ENCODE data around the gene TBL1X. TPM values are rescaled to one million over a fixed set of nuclear protein-coding genes. Genes with fewer than 3 reads are reported as not detected.

TBL1X gene
- total RNA-seq, 2 experiments from 2014 or later = 33.1 to 33.9 TPM

DNA sequence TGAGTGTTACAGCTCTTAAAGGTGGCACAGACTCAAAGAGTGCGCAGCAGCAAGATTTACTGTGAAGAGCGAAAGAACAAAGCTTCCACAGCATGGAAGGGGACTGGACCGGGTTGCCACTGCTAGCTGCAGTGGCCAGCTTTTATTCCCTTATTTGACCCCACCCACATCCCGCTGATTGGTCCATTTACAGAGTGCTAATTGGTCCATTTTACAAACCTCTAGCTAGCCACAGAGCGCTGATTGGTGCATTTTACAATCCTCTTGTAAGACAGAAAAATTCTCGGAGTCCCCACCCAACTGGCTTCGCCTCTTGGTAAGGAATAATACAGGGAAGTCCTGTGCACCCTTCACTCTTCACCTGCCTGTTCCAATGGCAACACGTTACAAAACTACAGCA, 319.5 kb downstream of the TBL1X start:
- H3K36me3 Mint-ChIP-seq = no peaks in the 10 kb centered on the region
- no peak for DNase-seq
- no peaks in the 10 kb centered on the region for H3K9me3 Mint-ChIP-seq
- no peaks in the 10 kb centered on the region for H3K4me1 Mint-ChIP-seq
- no peak overlapping the region for H3K4me3 Mint-ChIP-seq
- no peak overlapping the region for H3K27ac Mint-ChIP-seq
- H3K27me3 Mint-ChIP-seq = peaks cover 37% of the 10 kb centered on the region

DNA sequence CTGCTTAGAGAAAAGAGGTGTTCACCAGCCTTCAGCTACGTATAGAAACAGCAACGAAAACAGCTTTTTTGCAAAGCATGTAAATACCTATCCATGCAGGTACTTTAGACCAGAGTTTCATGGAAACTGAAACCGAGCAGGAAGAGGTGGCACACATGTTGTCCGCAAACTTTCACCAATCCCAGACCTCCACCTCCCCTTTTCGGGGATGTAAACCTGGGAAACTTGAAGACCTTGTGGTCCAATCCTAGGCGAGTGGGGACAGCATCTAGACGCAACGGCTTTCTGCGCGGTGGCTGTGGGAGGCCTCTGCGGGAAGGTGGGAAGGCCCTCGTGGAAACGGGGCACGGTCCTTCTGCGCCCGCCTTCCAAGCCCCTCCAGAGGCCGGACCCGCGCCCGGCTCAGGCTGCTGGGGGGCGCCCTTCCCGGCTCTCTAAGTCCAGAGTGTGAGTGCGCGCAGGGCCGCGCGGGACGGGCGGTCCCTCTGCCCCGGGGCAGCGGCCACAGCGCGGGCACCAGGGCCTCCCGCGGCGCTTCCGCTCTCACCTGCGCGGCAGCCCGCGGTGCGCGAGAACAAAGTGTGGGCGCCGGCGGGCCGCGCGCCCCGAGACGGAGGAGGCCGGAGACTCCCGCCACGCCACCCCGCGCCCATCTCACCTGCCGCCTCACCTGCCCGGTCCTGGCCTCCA, 320.5 kb downstream of the TBL1X start:
- no peak overlapping the region for H3K4me3 Mint-ChIP-seq
- no peaks in the 10 kb centered on the region for H3K9me3 Mint-ChIP-seq
- no peaks in the 10 kb centered on the region for H3K4me1 Mint-ChIP-seq
- no peak for DNase-seq
- H3K36me3 Mint-ChIP-seq = no peaks in the 10 kb centered on the region
- H3K27me3 Mint-ChIP-seq = peaks cover 37% of the 10 kb centered on the region
- H3K27ac Mint-ChIP-seq = no peak overlapping the region

DNA sequence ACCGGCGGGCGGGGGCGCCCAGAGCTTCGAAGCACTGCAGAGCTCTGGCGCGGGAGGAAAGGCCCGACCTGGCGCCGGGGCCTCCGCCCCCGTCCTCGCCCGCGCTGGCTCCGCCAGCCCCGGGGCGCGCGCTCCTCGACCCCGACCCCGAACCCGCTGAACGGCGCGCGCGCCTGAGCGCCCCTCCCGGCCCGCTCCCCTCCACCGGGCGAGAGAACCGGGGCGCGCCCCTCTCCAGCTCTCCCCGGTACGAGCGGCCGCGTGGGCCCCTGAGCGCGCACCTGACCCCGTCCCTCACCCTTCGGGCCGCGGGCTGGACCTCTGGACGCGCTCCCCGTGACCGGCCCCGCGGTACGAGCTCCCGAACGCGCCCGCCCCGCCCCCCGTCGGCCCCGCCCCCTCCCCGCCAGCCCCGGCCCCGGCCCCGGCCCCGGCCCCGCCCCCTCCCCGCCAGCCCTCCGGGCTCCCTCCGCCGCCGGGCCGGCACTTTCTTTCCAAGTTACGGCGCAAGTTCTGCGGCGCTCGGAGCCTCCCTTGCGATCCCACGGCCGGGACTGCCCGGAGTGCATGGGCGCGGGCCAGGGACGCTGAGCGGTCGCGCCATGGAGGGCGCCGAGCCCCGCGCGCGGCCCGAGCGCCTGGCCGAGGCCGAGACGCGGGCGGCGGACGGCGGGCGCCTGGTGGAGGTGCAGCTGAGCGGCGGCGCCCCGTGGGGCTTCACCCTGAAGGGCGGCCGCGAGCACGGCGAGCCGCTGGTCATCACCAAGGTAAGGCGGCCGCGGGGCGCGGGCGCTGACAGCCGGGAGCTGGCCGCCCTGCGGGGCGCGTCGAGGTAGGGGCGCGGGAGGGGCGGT, 321.3 kb downstream of the TBL1X start, which contains the start of gene SHROOM2:
TSS of gene SHROOM2 (plus strand) at position 486 of the 854 bp plus-strand sequence. CDS start at position 603, 117 bp downstream.
- Mint-ChIP-seq H3K9me3 (no peaks in the 10 kb centered on the region), H3K27me3 (peaks cover 37% of the 10 kb centered on the region), H3K36me3 (no peaks in the 10 kb centered on the region), H3K4me1 (no peaks in the 10 kb centered on the region), H3K27ac (no peak within 1 kb of the TSS), H3K4me3 (peak within 1 kb of the TSS; percentile 34)
- DNase-seq = no peak

DNA sequence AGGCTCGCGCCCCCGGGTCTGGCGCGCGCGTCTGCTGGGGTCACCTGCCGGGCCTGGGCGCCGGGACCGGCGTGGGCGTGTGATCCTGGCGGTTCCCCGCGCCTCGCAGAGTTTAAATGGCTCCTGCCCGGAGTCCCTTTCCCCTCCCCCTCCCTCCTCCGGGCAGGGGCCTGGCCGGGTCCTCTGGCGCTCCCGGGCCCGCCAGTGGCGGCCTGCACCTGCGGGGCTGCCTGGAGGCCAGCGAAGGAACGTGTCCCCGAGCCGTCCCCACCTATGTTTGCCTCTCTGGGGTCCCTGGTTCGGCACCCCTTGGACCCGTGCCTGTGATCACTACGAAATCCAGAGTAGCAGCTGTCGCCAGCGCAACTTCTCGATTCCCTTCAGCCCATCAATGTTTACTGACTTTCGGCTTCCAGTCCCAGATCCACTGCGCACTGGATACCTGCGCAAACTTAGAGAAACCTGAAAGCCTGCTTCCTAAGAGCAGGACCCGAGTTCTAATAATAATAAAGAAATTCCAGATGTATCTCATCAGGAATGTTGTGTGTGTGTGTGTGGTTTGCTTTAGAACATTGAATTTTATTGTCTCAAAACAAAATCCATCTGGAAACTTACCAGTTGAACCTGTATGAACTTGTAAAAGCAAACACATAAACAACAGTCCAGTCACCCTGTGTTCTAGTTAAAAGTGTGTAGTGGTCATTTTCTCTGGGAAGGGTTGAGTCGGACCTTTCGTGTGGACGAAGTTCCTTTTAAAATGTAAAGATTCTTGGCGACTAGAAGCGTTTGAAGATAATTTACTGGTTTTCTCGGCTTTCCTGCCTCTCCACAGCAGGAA, 322.2 kb downstream of the TBL1X start:
- Mint-ChIP-seq H3K4me3 (peak overlapping the region; percentile 34), H3K27me3 (peaks cover 37% of the 10 kb centered on the region), H3K36me3 (no peaks in the 10 kb centered on the region), H3K4me1 (no peaks in the 10 kb centered on the region), H3K27ac (no peak overlapping the region), H3K9me3 (no peaks in the 10 kb centered on the region)
- no peak for DNase-seq

DNA sequence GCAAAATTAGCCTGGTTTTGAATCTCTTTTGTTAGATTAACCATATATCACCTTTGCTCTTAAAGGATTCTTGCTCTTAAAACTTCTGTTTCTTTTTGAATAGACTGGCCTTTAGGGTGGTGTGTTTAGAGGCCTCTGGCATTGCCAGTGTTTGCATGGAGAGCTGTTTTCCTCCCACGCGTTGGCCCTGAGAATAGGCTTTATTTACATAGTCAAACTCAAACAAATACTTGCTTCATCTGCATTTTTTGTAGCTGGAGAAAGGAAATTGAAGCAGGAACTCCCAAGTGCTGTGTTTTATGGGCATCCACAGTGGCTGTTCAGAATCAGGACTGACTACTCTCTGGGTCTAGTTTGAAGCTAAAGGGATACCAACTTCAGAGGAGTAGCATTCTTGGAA, 324.1 kb downstream of the TBL1X start:
- Mint-ChIP-seq H3K4me3 (no peak overlapping the region), H3K36me3 (no peaks in the 10 kb centered on the region), H3K4me1 (no peaks in the 10 kb centered on the region), H3K9me3 (no peaks in the 10 kb centered on the region), H3K27ac (no peak overlapping the region), H3K27me3 (peaks cover 33% of the 10 kb centered on the region)
- no peak for DNase-seq

DNA sequence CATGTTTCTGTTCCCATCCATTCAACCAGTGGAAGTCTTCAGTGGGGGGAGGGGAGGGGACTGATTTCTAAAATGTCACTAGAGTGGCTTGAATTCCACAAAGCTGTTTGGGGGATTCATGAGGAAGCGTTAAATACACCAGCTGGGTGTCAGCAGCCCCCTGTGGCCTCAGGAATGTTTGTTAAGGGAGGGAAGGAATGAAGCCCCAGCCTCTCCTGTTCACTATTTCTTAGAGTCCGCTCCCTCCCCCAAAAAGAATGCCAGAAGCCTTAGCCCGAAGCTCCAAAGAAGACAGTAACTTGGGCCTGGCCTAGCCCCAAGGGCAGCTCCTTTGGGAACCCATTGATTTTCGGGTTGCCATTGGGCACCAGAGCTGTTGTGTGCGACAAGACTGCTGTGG, 324.7 kb downstream of the TBL1X start:
- H3K36me3 Mint-ChIP-seq = no peaks in the 10 kb centered on the region
- no peak overlapping the region for H3K4me3 Mint-ChIP-seq
- no peak for DNase-seq
- H3K27ac Mint-ChIP-seq = no peak overlapping the region
- no peaks in the 10 kb centered on the region for H3K4me1 Mint-ChIP-seq
- H3K27me3 Mint-ChIP-seq = peaks cover 26% of the 10 kb centered on the region
- H3K9me3 Mint-ChIP-seq = no peaks in the 10 kb centered on the region
